Measurements from ENCODE around the gene ZBTB7C.

- TF ChIP-seq, protein P1, sequence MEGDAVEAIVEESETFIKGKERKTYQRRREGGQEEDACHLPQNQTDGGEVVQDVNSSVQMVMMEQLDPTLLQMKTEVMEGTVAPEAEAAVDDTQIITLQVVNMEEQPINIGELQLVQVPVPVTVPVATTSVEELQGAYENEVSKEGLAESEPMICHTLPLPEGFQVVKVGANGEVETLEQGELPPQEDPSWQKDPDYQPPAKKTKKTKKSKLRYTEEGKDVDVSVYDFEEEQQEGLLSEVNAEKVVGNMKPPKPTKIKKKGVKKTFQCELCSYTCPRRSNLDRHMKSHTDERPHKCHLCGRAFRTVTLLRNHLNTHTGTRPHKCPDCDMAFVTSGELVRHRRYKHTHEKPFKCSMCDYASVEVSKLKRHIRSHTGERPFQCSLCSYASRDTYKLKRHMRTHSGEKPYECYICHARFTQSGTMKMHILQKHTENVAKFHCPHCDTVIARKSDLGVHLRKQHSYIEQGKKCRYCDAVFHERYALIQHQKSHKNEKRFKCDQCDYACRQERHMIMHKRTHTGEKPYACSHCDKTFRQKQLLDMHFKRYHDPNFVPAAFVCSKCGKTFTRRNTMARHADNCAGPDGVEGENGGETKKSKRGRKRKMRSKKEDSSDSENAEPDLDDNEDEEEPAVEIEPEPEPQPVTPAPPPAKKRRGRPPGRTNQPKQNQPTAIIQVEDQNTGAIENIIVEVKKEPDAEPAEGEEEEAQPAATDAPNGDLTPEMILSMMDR (IDR thresholded peaks at IDR 0.05; ENCODE audit: control extremely low read depth in 1 of 3, insufficient read depth in 1 of 3, low read depth in 1 of 3, low read length in 3 of 3) = no peak
- no peak for TF ChIP-seq NRF1 (IDR thresholded peaks at IDR 0.05; ENCODE audit: low read depth, low read length)
These were observed 12.6 kb downstream of the ZBTB7C start for GRCh38 chr18:48396561-48396960.
